ENCODE data around the gene OR51A2. TPM values are rescaled to one million over a fixed set of nuclear protein-coding genes. Genes with fewer than 3 reads are reported as not detected.

OR51A2 gene
- total RNA-seq, 1 experiment from 2014 or later: not detected

GRCh38 chr11:4994551-4994950, 39.0 kb upstream of the OR51A2 start, which contains the start of gene OR51L1:
Gene OR51L1 (plus strand): TSS chr11:4994851. CDS start chr11:4998983, 4,132 bp downstream.
- H2BK20ac ChIP-seq (ENCODE audit: low read depth, low read length, poor library complexity, severe bottlenecking): no peak within 1 kb of the TSS
- no peaks in the 10 kb centered on the region for H4K20me1 ChIP-seq (ENCODE audit: control insufficient read depth, insufficient read depth, insufficient read length)
- H2BK15ac ChIP-seq (ENCODE audit: low read depth, low read length): no peak within 1 kb of the TSS
- no peak within 1 kb of the TSS for H2BK120ac ChIP-seq (ENCODE audit: low read depth, low read length, poor library complexity, severe bottlenecking)
- DNase-seq: no peak
- no peaks in the 10 kb centered on the region for H3K79me2 ChIP-seq (ENCODE audit: insufficient read depth, low read length)
- no peak within 1 kb of the TSS for H3K14ac ChIP-seq (ENCODE audit: insufficient read depth, low read length)
- H3K23me2 ChIP-seq (ENCODE audit: insufficient read length, low read depth, low read length, poor library complexity, severe bottlenecking): no peaks in the 10 kb centered on the region
- H3K9ac ChIP-seq (ENCODE audit: extremely low read depth, insufficient read length, low read length): no peak within 1 kb of the TSS
- Mint-ChIP-seq H3K4me3 (no peak within 1 kb of the TSS), H3K27me3 (ENCODE audit: low read depth) (no peaks in the 10 kb centered on the region), H3K4me1 (peaks cover 0 to 5% of the 10 kb centered on the region in 2 experiments; a peak in 1 of 4 replicates), H3K27ac (no peak within 1 kb of the TSS), H3K36me3 (ENCODE audit: insufficient read depth in 1 of 3, low read depth in 3 of 3) (no peaks in the 10 kb centered on the region), H3K9me3 (no peaks in the 10 kb centered on the region)
- no peaks in the 10 kb centered on the region for H3K27me3 ChIP-seq (ENCODE audit: insufficient read depth, low read length)
- no peak within 1 kb of the TSS for H3K56ac ChIP-seq (ENCODE audit: insufficient read length, low read depth, low read length)
- no peak within 1 kb of the TSS for H2BK12ac ChIP-seq (ENCODE audit: insufficient read length, low read depth, low read length)
- no peak within 1 kb of the TSS for H4K5ac ChIP-seq (ENCODE audit: insufficient read length, low read depth, low read length)
- no peak within 1 kb of the TSS for H3K23ac ChIP-seq (ENCODE audit: insufficient read length, low read depth, low read length)
- no peak for TF ChIP-seq CTCF (conservative IDR thresholded peaks at IDR 0.05)
- H3K4me1 ChIP-seq (ENCODE audit: insufficient read depth, low read length): no peaks in the 10 kb centered on the region
- no peak within 1 kb of the TSS for H3K4ac ChIP-seq (ENCODE audit: low read depth, low read length)
- no peak within 1 kb of the TSS for H3K18ac ChIP-seq (ENCODE audit: insufficient read length, low read depth, low read length)
- no peak within 1 kb of the TSS for H4K8ac ChIP-seq (replicated peaks; ENCODE audit: insufficient read length, low read depth, low read length)
- H3K79me1 ChIP-seq (ENCODE audit: insufficient read depth, low read depth, low read length, poor library complexity, severe bottlenecking): no peaks in the 10 kb centered on the region
- WGBS (ENCODE audit: extremely low coverage, insufficient read length, low lambda C conversion rate): no CpG with 5 or more reads among the region's 2 CpGs
- no peak within 1 kb of the TSS for H4K91ac ChIP-seq (ENCODE audit: insufficient read length, low read depth, low read length)
- H3K4me2 ChIP-seq (ENCODE audit: insufficient read depth, insufficient read length, low read length): no peak within 1 kb of the TSS
- no peaks in the 10 kb centered on the region for H3K9me3 ChIP-seq (ENCODE audit: control insufficient read depth, low read depth, low read length)
- H2AK5ac ChIP-seq (ENCODE audit: insufficient read length, low read length): no peak within 1 kb of the TSS
- H3K27ac ChIP-seq (ENCODE audit: insufficient read length, low read depth, low read length): no peak within 1 kb of the TSS
- H2BK5ac ChIP-seq (ENCODE audit: insufficient read length, low read length): no peak within 1 kb of the TSS
- H3T11ph ChIP-seq (ENCODE audit: low read length): no peak within 1 kb of the TSS
- H2AFZ ChIP-seq (ENCODE audit: low read length): no peak within 1 kb of the TSS
